Kidney epithelial cell (primary cell): ENCODE results near the gene CAMTA1. TPM values are rescaled to one million over a fixed set of nuclear protein-coding genes. Genes with fewer than 3 reads are reported as not detected.
"Not testable (repeated sequence)": the region's sequence is repeated elsewhere in the genome, so short reads cannot be mapped to it uniquely, and the experiment has no call there.

Experiments
- DNase-seq: peaks from one replicate; pipeline ENCODE4 v3.0.0-alpha.2; 2010; ENCODE audit warnings: low read depth
- H3K27me3 ChIP-seq: 2 replicates; pipeline ENCODE4 v1.6.0; 2011; ENCODE audit warnings: low read length; ENCODE audit not compliant: control insufficient read depth, insufficient read depth
- H3K36me3 ChIP-seq: 2 replicates; pipeline ENCODE4 v1.5.1; 2011; ENCODE audit warnings: low read length; ENCODE audit not compliant: control insufficient read depth, insufficient read depth
- H3K4me3 ChIP-seq: 2 replicates; pipeline ENCODE4 v1.5.1; 2011; ENCODE audit warnings: low read depth, mild to moderate bottlenecking, control low read depth, low read length
- CTCF ChIP-seq: IDR thresholded peaks from 2 replicates; pipeline ENCODE4 v1.5.1; 2011; ENCODE audit warnings: mild to moderate bottlenecking, moderate library complexity, low read length, control low read depth, inconsistent platforms; ENCODE audit not compliant: insufficient read depth, poor library complexity, severe bottlenecking
- total RNA-seq: library from RNA; depleted of rRNA; stranded (reverse); fragments of >200 nt; gene quantifications from 2 replicates; pipeline ENCODE4 v1.2.3, GENCODE V29; 2015

Gene CAMTA1
- total RNA-seq, 1 donor from 2014 or later = 76.5 TPM

- H3K36me3 ChIP-seq = no peaks in the 10 kb centered on the region
- no peak for DNase-seq
- TF ChIP-seq CTCF = no peak
- no peak overlapping the region for H3K4me3 ChIP-seq
- no peaks in the 10 kb centered on the region for H3K27me3 ChIP-seq
These were observed 40.6 kb downstream of the CAMTA1 start for GRCh38 chr1:6825828-6826227.

GRCh38 chr1:6827079-6827478 is 41.8 kb downstream of the CAMTA1 start:
- TF ChIP-seq CTCF = no peak
- DNase-seq = no peak
- no peaks in the 10 kb centered on the region for H3K27me3 ChIP-seq
- H3K36me3 ChIP-seq = no peaks in the 10 kb centered on the region
- no peak overlapping the region for H3K4me3 ChIP-seq

- Histone ChIP-seq H3K4me3 (no peak overlapping the region), H3K36me3 (no peaks in the 10 kb centered on the region), H3K27me3 (no peaks in the 10 kb centered on the region)
- DNase-seq = no peak
- TF ChIP-seq CTCF = no peak
These were observed 42.4 kb downstream of the CAMTA1 start for GRCh38 chr1:6827630-6828165.

GRCh38 chr1:6831366-6831765 is 46.1 kb downstream of the CAMTA1 start:
- no peak for TF ChIP-seq CTCF
- DNase-seq = no peak
- Histone ChIP-seq H3K4me3 (no peak overlapping the region), H3K27me3 (no peaks in the 10 kb centered on the region), H3K36me3 (no peaks in the 10 kb centered on the region)

GRCh38 chr1:6832006-6832405 is 46.8 kb downstream of the CAMTA1 start:
- not testable (repeated sequence) for DNase-seq, H3K4me3 ChIP-seq, H3K27me3 ChIP-seq, H3K36me3 ChIP-seq

- no peak for TF ChIP-seq CTCF
- no peaks in the 10 kb centered on the region for H3K36me3 ChIP-seq
- no peaks in the 10 kb centered on the region for H3K27me3 ChIP-seq
- no peak overlapping the region for H3K4me3 ChIP-seq
- DNase-seq = no peak
These were observed 47.4 kb downstream of the CAMTA1 start for GRCh38 chr1:6832531-6833188.
